A673 (cell line): ENCODE data around the gene TNRC6A.

Experiments used
- EZH2 ChIP-seq: fragments of 200-600 bp; sonication (generic); IDR thresholded peaks from 2 replicates; pipeline ENCODE4 v1.6.1; 2017; ENCODE audit warnings: borderline replicate concordance, low read depth, mild to moderate bottlenecking, mixed read lengths, antibody characterized with exemption, low read length; ENCODE audit not compliant: poor library complexity, severe bottlenecking
- TF ChIP-seq, protein P1 (sequence below): fragments of 300-800, 200-600 bp; sonication (generic); conservative IDR thresholded peaks from 2 replicates; pipeline ENCODE4 v1.5.1; 2017; ENCODE audit warnings: low read depth, mild to moderate bottlenecking, antibody characterized with exemption, low read length, moderate library complexity, mixed read lengths

- TF ChIP-seq, protein P1, sequence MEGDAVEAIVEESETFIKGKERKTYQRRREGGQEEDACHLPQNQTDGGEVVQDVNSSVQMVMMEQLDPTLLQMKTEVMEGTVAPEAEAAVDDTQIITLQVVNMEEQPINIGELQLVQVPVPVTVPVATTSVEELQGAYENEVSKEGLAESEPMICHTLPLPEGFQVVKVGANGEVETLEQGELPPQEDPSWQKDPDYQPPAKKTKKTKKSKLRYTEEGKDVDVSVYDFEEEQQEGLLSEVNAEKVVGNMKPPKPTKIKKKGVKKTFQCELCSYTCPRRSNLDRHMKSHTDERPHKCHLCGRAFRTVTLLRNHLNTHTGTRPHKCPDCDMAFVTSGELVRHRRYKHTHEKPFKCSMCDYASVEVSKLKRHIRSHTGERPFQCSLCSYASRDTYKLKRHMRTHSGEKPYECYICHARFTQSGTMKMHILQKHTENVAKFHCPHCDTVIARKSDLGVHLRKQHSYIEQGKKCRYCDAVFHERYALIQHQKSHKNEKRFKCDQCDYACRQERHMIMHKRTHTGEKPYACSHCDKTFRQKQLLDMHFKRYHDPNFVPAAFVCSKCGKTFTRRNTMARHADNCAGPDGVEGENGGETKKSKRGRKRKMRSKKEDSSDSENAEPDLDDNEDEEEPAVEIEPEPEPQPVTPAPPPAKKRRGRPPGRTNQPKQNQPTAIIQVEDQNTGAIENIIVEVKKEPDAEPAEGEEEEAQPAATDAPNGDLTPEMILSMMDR = no peak
- no peak for TF ChIP-seq EZH2
These were observed 117.9 kb downstream of the TNRC6A start for GRCh38 chr16:24847358-24847664.
